Upper lobe of left lung (tissue), 4 donors: ENCODE data around the gene SPATA12.

ENCODE experiments used
- CTCF ChIP-seq, 6 experiments: fragments of 450-650 bp in 4 of 6; fragments of 200-600 bp in 2 of 6; sonication (generic) in 2 of 6; IDR thresholded peaks; one replicate each; pipeline ENCODE4 v1.5.1; 2016 to 2019; ENCODE audit warnings: antibody characterized with exemption in 6 of 6
- POLR2A ChIP-seq, 4 donors: fragments of 450-650 bp; IDR thresholded peaks; one replicate each; pipeline ENCODE4 v1.5.1; 2016 to 2017; ENCODE audit warnings: antibody characterized with exemption in 4 of 4, mild to moderate bottlenecking in 2 of 4
- POLR2AphosphoS5 ChIP-seq, 2 donors: sonication (generic); formaldehyde crosslinking; IDR thresholded peaks; one replicate each; pipeline ENCODE4 v1.5.1; 2017; ENCODE audit warnings: antibody characterized with exemption in 2 of 2

- no peak for TF ChIP-seq CTCF (IDR thresholded peaks at IDR 0.05)
- no peak for TF ChIP-seq POLR2A (IDR thresholded peaks at IDR 0.05)
- no peak for TF ChIP-seq POLR2AphosphoS5 (IDR thresholded peaks at IDR 0.05)
Measured at GRCh38 chr3:57064001-57064400, 3.5 kb downstream of the SPATA12 start.
